AG04450 (cell line): Measurements from ENCODE around the gene ARID5A. TPM values are rescaled to one million over a fixed set of nuclear protein-coding genes. Genes with fewer than 3 reads are reported as not detected.
A peak's percentile ranks its signal among the peaks of the same experiment; 100 is the strongest.
"Not testable (repeated sequence)": the region's sequence is repeated elsewhere in the genome, so short reads cannot be mapped to it uniquely, and the experiment has no call there.

Experiments
- CTCF ChIA-PET: fragments of 300-600, 350-600 bp; formaldehyde crosslinking; extraction: SDS; loops from one replicate; lab custom pipeline; 2022; ENCODE audit warnings: antibody characterized with exemption, inconsistent platforms; lab: Charles Lee
- POLR2A ChIA-PET: fragments of 350-600 bp; formaldehyde crosslinking; extraction: SDS; loops from one replicate; lab custom pipeline; 2021; ENCODE audit warnings: antibody characterized with exemption, inconsistent platforms; lab: Yijun Ruan, JAX
- DNase-seq: peaks from one replicate; pipeline ENCODE4 v3.0.0-alpha.2; 2011; ENCODE audit warnings: low read depth, low spot score
- H3K27ac ChIP-seq: one replicate; pipeline ENCODE4 v1.5.1; 2012; ENCODE audit warnings: low read depth, low read length, control low read depth
- H3K27me3 ChIP-seq: one replicate; pipeline ENCODE4 v1.6.0; 2012; ENCODE audit warnings: low read length; ENCODE audit not compliant: control insufficient read depth, insufficient read depth
- H3K4me3 ChIP-seq: 2 replicates; pipeline ENCODE4 v1.5.1; 2011; ENCODE audit warnings: mild to moderate bottlenecking, low read depth, low read length, control low read depth
- H3K9me3 ChIP-seq: 2 replicates; pipeline ENCODE4 v1.5.1; 2012; ENCODE audit warnings: low read length; ENCODE audit not compliant: control insufficient read depth, insufficient read depth
- polyA plus RNA-seq: library from polyadenylated mRNA; depleted of rRNA; stranded (reverse); fragments of >200 nt; gene quantifications from 2 replicates; pipeline ENCODE4 v1.2.3, GENCODE V29; 2011
- TF ChIP-seq, protein P1 (sequence below): IDR thresholded peaks from 2 replicates; pipeline ENCODE4 v1.5.1; 2011; ENCODE audit warnings: low read depth, low read length, control low read depth, inconsistent platforms

The ARID5A gene
- polyA plus RNA-seq, 1 experiment: 3.1 TPM

GRCh38 chr2:96554293-96555145 lies 18.0 kb downstream of the ARID5A start:
- Histone ChIP-seq H3K27me3 (no peaks in the 10 kb centered on the region), H3K4me3 (no peak overlapping the region), H3K27ac (no peak overlapping the region), H3K9me3 (peaks cover 5% of the 10 kb centered on the region; the same call in 1 of the 2 replicates)
- TF ChIP-seq, protein P1, sequence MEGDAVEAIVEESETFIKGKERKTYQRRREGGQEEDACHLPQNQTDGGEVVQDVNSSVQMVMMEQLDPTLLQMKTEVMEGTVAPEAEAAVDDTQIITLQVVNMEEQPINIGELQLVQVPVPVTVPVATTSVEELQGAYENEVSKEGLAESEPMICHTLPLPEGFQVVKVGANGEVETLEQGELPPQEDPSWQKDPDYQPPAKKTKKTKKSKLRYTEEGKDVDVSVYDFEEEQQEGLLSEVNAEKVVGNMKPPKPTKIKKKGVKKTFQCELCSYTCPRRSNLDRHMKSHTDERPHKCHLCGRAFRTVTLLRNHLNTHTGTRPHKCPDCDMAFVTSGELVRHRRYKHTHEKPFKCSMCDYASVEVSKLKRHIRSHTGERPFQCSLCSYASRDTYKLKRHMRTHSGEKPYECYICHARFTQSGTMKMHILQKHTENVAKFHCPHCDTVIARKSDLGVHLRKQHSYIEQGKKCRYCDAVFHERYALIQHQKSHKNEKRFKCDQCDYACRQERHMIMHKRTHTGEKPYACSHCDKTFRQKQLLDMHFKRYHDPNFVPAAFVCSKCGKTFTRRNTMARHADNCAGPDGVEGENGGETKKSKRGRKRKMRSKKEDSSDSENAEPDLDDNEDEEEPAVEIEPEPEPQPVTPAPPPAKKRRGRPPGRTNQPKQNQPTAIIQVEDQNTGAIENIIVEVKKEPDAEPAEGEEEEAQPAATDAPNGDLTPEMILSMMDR: peak; percentile 86
- ChIA-PET CTCF (interaction anchor here (0.6 to 3.8 kb wide), 44 partner anchors 8 to 290 kb away, joined by 3 to 46 read pairs (median 4); partner anchors contain the start of gene ARID5A), POLR2A (no interaction called here)
- no peak for DNase-seq

DNA sequence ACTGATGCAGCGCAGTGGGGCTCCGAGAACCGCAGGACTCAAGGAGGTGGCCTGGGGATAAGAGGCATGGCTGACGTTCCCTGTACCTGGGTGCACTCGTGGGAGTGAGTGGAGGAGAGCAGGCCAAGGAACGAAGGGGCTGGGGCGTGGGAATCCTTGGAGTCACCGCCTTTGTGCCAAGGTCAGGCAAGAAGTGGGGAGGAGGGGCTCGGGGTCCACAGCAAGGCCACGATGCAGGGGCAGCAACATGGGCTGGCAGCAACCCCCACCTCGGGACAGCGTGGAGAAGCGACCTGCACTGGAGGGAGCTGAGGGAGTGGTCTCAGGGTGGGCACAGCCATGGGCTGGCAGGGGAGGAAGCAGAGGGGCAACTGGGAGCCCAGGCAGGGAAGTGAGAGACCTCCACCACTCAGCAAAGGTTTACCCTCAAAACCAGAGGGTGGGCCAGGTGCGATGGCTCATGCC lies 18.6 kb downstream of the ARID5A start:
- TF ChIP-seq, protein P1: no peak
- Histone ChIP-seq H3K4me3 (no peak overlapping the region), H3K27ac (no peak overlapping the region), H3K27me3 (no peaks in the 10 kb centered on the region), H3K9me3 (peaks cover 5% of the 10 kb centered on the region; the same call in 1 of the 2 replicates)
- POLR2A ChIA-PET: no interaction called here
- DNase-seq: no peak
- CTCF ChIA-PET: interaction anchor here (0.6 to 3.8 kb wide), 21 partner anchors 11 to 563 kb away, joined by 3 to 46 read pairs (median 4); partner anchors contain the start of gene ARID5A

- TF ChIP-seq, protein P1: no peak
- DNase-seq: no peak
- H3K9me3 ChIP-seq: peaks cover 5% of the 10 kb centered on the region; the same call in 1 of the 2 replicates
- H3K27ac ChIP-seq: no peak overlapping the region
- no peaks in the 10 kb centered on the region for H3K27me3 ChIP-seq
- H3K4me3 ChIP-seq: no peak overlapping the region
- POLR2A ChIA-PET: interaction anchor here (0.7 kb wide), 1 partner anchor 283 kb away, joined by 4 read pairs; no protein-coding TSS in a partner anchor
- CTCF ChIA-PET: interaction anchor here (0.9 to 3.8 kb wide), 5 partner anchors 15 to 564 kb away, joined by 3 to 39 read pairs (median 4); no protein-coding TSS in a partner anchor
These were observed 20.1 kb downstream of the ARID5A start for GRCh38 chr2:96556441-96557330.

DNA sequence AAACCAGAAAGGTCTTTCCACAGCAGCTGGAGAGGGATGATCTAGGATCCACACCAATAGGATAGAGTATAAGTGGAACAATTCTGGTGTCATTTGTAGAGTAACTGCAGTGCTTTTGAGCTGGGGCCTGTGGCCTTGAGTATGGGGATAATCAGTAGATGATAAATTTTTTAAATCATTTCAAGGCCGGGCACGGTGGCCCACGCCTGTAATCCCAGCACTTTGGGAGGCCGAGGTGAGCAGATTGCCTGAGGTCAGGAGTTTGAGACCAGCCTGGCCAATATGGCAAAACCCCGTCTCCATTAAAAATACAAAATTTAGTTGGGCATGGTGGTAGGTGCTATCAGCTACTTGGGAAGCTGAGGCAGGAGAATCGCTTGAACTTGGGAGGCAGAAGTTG lies 20.9 kb downstream of the ARID5A start:
- H3K4me3 ChIP-seq, POLR2A ChIA-PET, H3K9me3 ChIP-seq, H3K27ac ChIP-seq, DNase-seq, H3K27me3 ChIP-seq: not testable (repeated sequence)
- CTCF ChIA-PET: interaction anchor here (0.9 to 1.4 kb wide), 2 partner anchors 16 to 150 kb away, joined by 3 to 5 read pairs; no protein-coding TSS in a partner anchor

- CTCF ChIA-PET: interaction anchor here (0.9 kb wide), 1 partner anchor 151 kb away, joined by 5 read pairs; no protein-coding TSS in a partner anchor
- TF ChIP-seq, protein P1: no peak
- Histone ChIP-seq H3K27ac (no peak overlapping the region), H3K27me3 (peaks cover 5% of the 10 kb centered on the region), H3K4me3 (no peak overlapping the region), H3K9me3 (peaks cover 5% of the 10 kb centered on the region; the same call in 1 of the 2 replicates)
- POLR2A ChIA-PET: no interaction called here
- DNase-seq: no peak
These were observed 21.5 kb downstream of the ARID5A start for GRCh38 chr2:96558061-96558460.
